Natural killer cell (primary cell): ENCODE data around the gene PKIB. TPM values are rescaled to one million over a fixed set of nuclear protein-coding genes. Genes with fewer than 3 reads are reported as not detected.

Experiments used
- ATAC-seq, 3 donors: fragments of 150-1000 bp in 2 of 3; fragments of 200-7000 bp in 1 of 3; cut with Tn5 transposase; 1 replicate in 1 of 3; 2 replicates in 2 of 3; pipeline ENCODE4 v1.10.0; 2021; ENCODE audit warnings: mild to moderate bottlenecking in 2 of 3, moderate library complexity in 2 of 3
- DNase-seq, 2 donors: peaks; one replicate each; pipeline versions ENCODE4 v3.0.0 to v3.0.0-alpha.2; 2013 to 2021; ENCODE audit warnings: mixed read lengths in 1 of 2
- H3K27ac ChIP-seq: one replicate; pipeline ENCODE4 v1.5.1; 2013; ENCODE audit warnings: mild to moderate bottlenecking, low read length
- H3K27me3 ChIP-seq: one replicate; pipeline ENCODE4 v1.6.1; 2013; ENCODE audit warnings: low read length; ENCODE audit not compliant: control insufficient read depth, insufficient read depth
- H3K36me3 ChIP-seq: one replicate; pipeline ENCODE4 v1.6.1; 2013; ENCODE audit warnings: low read length; ENCODE audit not compliant: control insufficient read depth, insufficient read depth
- H3K4me1 ChIP-seq: one replicate; pipeline ENCODE4 v1.6.1; 2013; ENCODE audit warnings: low read length; ENCODE audit not compliant: control insufficient read depth, insufficient read depth
- H3K4me3 ChIP-seq: one replicate; pipeline ENCODE4 v1.5.1; 2013; ENCODE audit warnings: low read length
- H3K9me3 ChIP-seq: one replicate; pipeline ENCODE4 v1.6.1; 2013; ENCODE audit warnings: low read length; ENCODE audit not compliant: control insufficient read depth, insufficient read depth
- H3K27ac Mint-ChIP-seq, 2 donors: one replicate each; pipeline ENCODE4 v1.8.0; 2022; ENCODE audit warnings: mild to moderate bottlenecking in 2 of 2, mixed read lengths in 2 of 2, moderate library complexity in 1 of 2
- H3K27me3 Mint-ChIP-seq, 2 donors: one replicate each; pipeline ENCODE4 v1.8.0; 2022; ENCODE audit warnings: low read depth in 2 of 2, mixed read lengths in 2 of 2
- H3K36me3 Mint-ChIP-seq: one replicate; pipeline ENCODE4 v1.8.0; 2022; ENCODE audit warnings: mixed read lengths
- H3K4me1 Mint-ChIP-seq, 2 donors: one replicate each; pipeline ENCODE4 v1.8.0; 2022; ENCODE audit warnings: mixed read lengths in 2 of 2
- H3K4me3 Mint-ChIP-seq: one replicate; pipeline ENCODE4 v1.8.0; 2022; ENCODE audit warnings: mild to moderate bottlenecking, moderate library complexity, mixed read lengths
- H3K9me3 Mint-ChIP-seq, 2 donors: one replicate each; pipeline ENCODE4 v1.8.0; 2022; ENCODE audit warnings: mixed read lengths in 2 of 2
- CTCF ChIP-seq: fragments of 200-600 bp; IDR thresholded peaks from one replicate; pipeline ENCODE4 v1.8.0; 2022; ENCODE audit warnings: antibody characterized with exemption
- WGBS: methylation state at CpG from one replicate; pipeline ENCODE4 v1.1.7; 2013; ENCODE audit warnings: missing lambda C conversion rate; ENCODE audit not compliant: insufficient coverage; 5-methylcytosine and 5-hydroxymethylcytosine counted together
- intact Hi-C: fragments of 100-400 bp; cut with micrococcal nuclease; formaldehyde crosslinking; loops from one replicate; pipeline ENCODE4 v1.14.2; 2022
- total RNA-seq, 4 donors: library from RNA; stranded (reverse); fragments of 120-200 nt in 1 of 4; gene quantifications; one replicate each; pipeline versions ENCODE4 v1.2.3 to v1.2.4, GENCODE V29; 2013 to 2022

PKIB gene
- total RNA-seq, 3 donors from 2014 or later (not counting 1 experiment from before 2014, with no cell fraction given): 0.95 TPM; not detected in 2

GRCh38 chr6:122751326-122751725 is 141.1 kb downstream of the PKIB start:
- intact Hi-C loops: no loop called here
- Mint-ChIP-seq H3K4me1 (peaks cover 30 to 34% of the 10 kb centered on the region in 2 donors), H3K27ac (peak overlapping the region; percentile 77 to 82), H3K4me3 (peak overlapping the region; percentile 71), H3K27me3 (peaks cover 0 to 1% of the 10 kb centered on the region in 2 donors), H3K36me3 (no peaks in the 10 kb centered on the region), H3K9me3 (no peaks in the 10 kb centered on the region)
- Histone ChIP-seq H3K27ac (peak overlapping the region; percentile 56), H3K4me3 (no peak overlapping the region), H3K9me3 (no peaks in the 10 kb centered on the region), H3K4me1 (peaks cover 5% of the 10 kb centered on the region), H3K36me3 (no peaks in the 10 kb centered on the region), H3K27me3 (no peaks in the 10 kb centered on the region)
- peak in 1 of 2 donors; percentile 25 for DNase-seq
- ATAC-seq: peak; percentile 69 to 86 (median 80)
- TF ChIP-seq CTCF: no peak
- WGBS: 15% methylated on average over 3 of the region's 3 CpGs

GRCh38 chr6:122752459-122752858 is 142.3 kb downstream of the PKIB start:
- ATAC-seq (no peak), DNase-seq (no peak)
- H3K4me3 ChIP-seq: no peak overlapping the region
- H3K27me3 ChIP-seq: no peaks in the 10 kb centered on the region
- no peaks in the 10 kb centered on the region for H3K36me3 ChIP-seq
- Mint-ChIP-seq H3K36me3 (no peaks in the 10 kb centered on the region), H3K27ac (peak overlapping the region in 1 of 2 donors; percentile 82), H3K4me1 (peaks cover 25 to 30% of the 10 kb centered on the region in 2 donors), H3K4me3 (no peak overlapping the region), H3K9me3 (no peaks in the 10 kb centered on the region), H3K27me3 (peaks cover 6 to 7% of the 10 kb centered on the region in 2 donors)
- 100% methylated on average over 1 of the region's 1 CpG for WGBS
- intact Hi-C loops: no loop called here
- H3K9me3 ChIP-seq: no peaks in the 10 kb centered on the region
- H3K27ac ChIP-seq: no peak overlapping the region
- H3K4me1 ChIP-seq: peaks cover 5% of the 10 kb centered on the region
- TF ChIP-seq CTCF: no peak

- Mint-ChIP-seq H3K4me1 (peaks cover 18 to 23% of the 10 kb centered on the region in 2 donors), H3K4me3 (no peak overlapping the region), H3K9me3 (no peaks in the 10 kb centered on the region), H3K27ac (peak overlapping the region in 1 of 2 donors; percentile 29), H3K27me3 (peaks cover 6 to 7% of the 10 kb centered on the region in 2 donors), H3K36me3 (no peaks in the 10 kb centered on the region)
- intact Hi-C loops: no loop called here
- H3K27ac ChIP-seq: no peak overlapping the region
- H3K36me3 ChIP-seq: no peaks in the 10 kb centered on the region
- 95% methylated on average over 10 of the region's 10 CpGs for WGBS
- H3K4me1 ChIP-seq: peaks cover 5% of the 10 kb centered on the region
- no peak for TF ChIP-seq CTCF
- ATAC-seq (no peak), DNase-seq (no peak)
- H3K4me3 ChIP-seq: no peak overlapping the region
- no peaks in the 10 kb centered on the region for H3K27me3 ChIP-seq
- H3K9me3 ChIP-seq: no peaks in the 10 kb centered on the region
These were observed 142.9 kb downstream of the PKIB start for GRCh38 chr6:122753000-122753687.

- Mint-ChIP-seq H3K9me3 (no peaks in the 10 kb centered on the region), H3K4me1 (peaks cover 17 to 21% of the 10 kb centered on the region in 2 donors), H3K36me3 (no peaks in the 10 kb centered on the region), H3K27ac (no peak overlapping the region), H3K27me3 (peaks cover 6 to 7% of the 10 kb centered on the region in 2 donors), H3K4me3 (no peak overlapping the region)
- DNase-seq (no peak), ATAC-seq (no peak)
- Histone ChIP-seq H3K27ac (no peak overlapping the region), H3K4me1 (peaks cover 5% of the 10 kb centered on the region), H3K27me3 (no peaks in the 10 kb centered on the region), H3K4me3 (no peak overlapping the region), H3K9me3 (no peaks in the 10 kb centered on the region), H3K36me3 (no peaks in the 10 kb centered on the region)
- TF ChIP-seq CTCF: no peak
- 87% methylated on average over 5 of the region's 5 CpGs for WGBS
- intact Hi-C loops: no loop called here
These were observed 143.5 kb downstream of the PKIB start for GRCh38 chr6:122753688-122754056.
